H9 (cell line): Measurements from ENCODE around the gene SLC2A2. TPM values are rescaled to one million over a fixed set of nuclear protein-coding genes. Genes with fewer than 3 reads are reported as not detected.

Source experiments
- DNase-seq: peaks from one replicate; pipeline ENCODE4 v3.0.0-alpha.2; 2017
- H2AFZ ChIP-seq: one replicate; pipeline ENCODE4 v1.6.1; 2013; ENCODE audit warnings: mild to moderate bottlenecking, low read length, control low read depth, moderate library complexity
- H2AK5ac ChIP-seq: 2 replicates; pipeline ENCODE4 v1.6.1; 2013; ENCODE audit warnings: low read length, control low read depth, mixed read lengths; ENCODE audit not compliant: insufficient read length
- H2BK120ac ChIP-seq: one replicate; pipeline ENCODE4 v1.6.1; 2013; ENCODE audit warnings: low read depth, mild to moderate bottlenecking, low read length, control low read depth, inconsistent platforms; ENCODE audit not compliant: poor library complexity, severe bottlenecking
- H2BK12ac ChIP-seq: 2 replicates; pipeline ENCODE4 v1.6.1; 2013; ENCODE audit warnings: low read length, control low read depth, mixed read lengths, low read depth; ENCODE audit not compliant: insufficient read length
- H2BK15ac ChIP-seq: 2 replicates; pipeline ENCODE4 v1.6.1; 2013; ENCODE audit warnings: low read depth, low read length, control low read depth
- H2BK20ac ChIP-seq: one replicate; pipeline ENCODE4 v1.6.1; 2013; ENCODE audit warnings: low read depth, mild to moderate bottlenecking, low read length, control low read depth, inconsistent platforms; ENCODE audit not compliant: poor library complexity, severe bottlenecking
- H2BK5ac ChIP-seq: 2 replicates; pipeline ENCODE4 v1.6.1; 2013; ENCODE audit warnings: low read length, control low read depth, mixed read lengths; ENCODE audit not compliant: insufficient read length
- H3K14ac ChIP-seq: 2 replicates; pipeline ENCODE4 v1.6.1; 2013; ENCODE audit warnings: low read length, control low read depth; ENCODE audit not compliant: insufficient read depth
- H3K18ac ChIP-seq: 2 replicates; pipeline ENCODE4 v1.6.1; 2013; ENCODE audit warnings: low read depth, mild to moderate bottlenecking, mixed read lengths, low read length, control low read depth; ENCODE audit not compliant: insufficient read length
- H3K23ac ChIP-seq: 2 replicates; pipeline ENCODE4 v1.6.1; 2013; ENCODE audit warnings: low read length, control low read depth, mixed read lengths, low read depth; ENCODE audit not compliant: insufficient read length
- H3K23me2 ChIP-seq: 2 replicates; pipeline ENCODE4 v1.6.1; 2013; ENCODE audit warnings: low read depth, mild to moderate bottlenecking, mixed read lengths, low read length, control low read depth; ENCODE audit not compliant: insufficient read length, poor library complexity, severe bottlenecking
- H3K27ac ChIP-seq: 2 replicates; pipeline ENCODE4 v1.5.1; 2013; ENCODE audit warnings: low read length, control low read depth, mixed read lengths, low read depth; ENCODE audit not compliant: insufficient read length
- H3K27me3 ChIP-seq: 2 replicates; pipeline ENCODE4 v1.6.1; 2013; ENCODE audit warnings: low read length, control low read depth, inconsistent platforms; ENCODE audit not compliant: insufficient read depth
- H3K4ac ChIP-seq: 2 replicates; pipeline ENCODE4 v1.6.1; 2013; ENCODE audit warnings: low read depth, mild to moderate bottlenecking, control low read depth, inconsistent platforms, low read length, moderate library complexity
- H3K4me1 ChIP-seq: 2 replicates; pipeline ENCODE4 v1.6.1; 2013; ENCODE audit warnings: low read length, control low read depth, inconsistent platforms; ENCODE audit not compliant: insufficient read depth
- H3K4me2 ChIP-seq: 2 replicates; pipeline ENCODE4 v1.6.1; 2013; ENCODE audit warnings: low read length, control low read depth, mixed read lengths; ENCODE audit not compliant: insufficient read length, insufficient read depth
- H3K56ac ChIP-seq: 2 replicates; pipeline ENCODE4 v1.6.1; 2013; ENCODE audit warnings: low read depth, mild to moderate bottlenecking, mixed read lengths, low read length, control low read depth; ENCODE audit not compliant: insufficient read length
- H3K79me1 ChIP-seq: 2 replicates; pipeline ENCODE4 v1.6.1; 2013; ENCODE audit warnings: low read depth, mild to moderate bottlenecking, moderate library complexity, low read length, control low read depth, inconsistent platforms; ENCODE audit not compliant: insufficient read depth, poor library complexity, severe bottlenecking
- H3K79me2 ChIP-seq: 2 replicates; pipeline ENCODE4 v1.6.1; 2013; ENCODE audit warnings: low read length, control low read depth, inconsistent platforms; ENCODE audit not compliant: insufficient read depth
- H3K9ac ChIP-seq: 2 replicates; pipeline ENCODE4 v1.6.1; 2013; ENCODE audit warnings: low read length, control low read depth, mixed read lengths; ENCODE audit not compliant: insufficient read length; ENCODE audit errors: extremely low read depth
- H3K9me3 ChIP-seq: one replicate; pipeline ENCODE4 v1.6.1; 2013; ENCODE audit warnings: low read depth, low read length, inconsistent platforms; ENCODE audit not compliant: control insufficient read depth
- H3T11ph ChIP-seq: one replicate; pipeline ENCODE4 v1.6.1; 2013; ENCODE audit warnings: mild to moderate bottlenecking, low read length, control low read depth, inconsistent platforms
- H4K20me1 ChIP-seq: one replicate; pipeline ENCODE4 v1.6.1; 2013; ENCODE audit not compliant: control insufficient read depth, insufficient read length, insufficient read depth
- H4K5ac ChIP-seq: 2 replicates; pipeline ENCODE4 v1.6.1; 2013; ENCODE audit warnings: low read depth, mild to moderate bottlenecking, mixed read lengths, low read length, control low read depth; ENCODE audit not compliant: insufficient read length
- H4K8ac ChIP-seq: replicated peaks from 2 replicates; pipeline ENCODE4 v1.6.1; 2013; ENCODE audit warnings: low read length, control low read depth, mixed read lengths, low read depth; ENCODE audit not compliant: insufficient read length
- H4K91ac ChIP-seq: 2 replicates; pipeline ENCODE4 v1.6.1; 2013; ENCODE audit warnings: low read depth, mild to moderate bottlenecking, moderate library complexity, mixed read lengths, low read length, control low read depth; ENCODE audit not compliant: insufficient read length
- H3K27ac Mint-ChIP-seq, 3 experiments: 2 replicates in 2 of 3; 3 replicates in 1 of 3; pipeline ENCODE4 v1.8.0; 2020 to 2021; ENCODE audit warnings: mixed read lengths in 3 of 3, mild to moderate bottlenecking in 1 of 3, moderate library complexity in 1 of 3
- H3K27me3 Mint-ChIP-seq: 2 replicates; pipeline ENCODE4 v1.8.0; 2021; ENCODE audit warnings: low read depth, mild to moderate bottlenecking, moderate library complexity, mixed read lengths
- H3K36me3 Mint-ChIP-seq, 3 experiments: 2 replicates in 2 of 3; 3 replicates in 1 of 3; pipeline ENCODE4 v1.8.0; 2020 to 2021; ENCODE audit warnings: low read depth in 3 of 3, mixed read lengths in 3 of 3; ENCODE audit not compliant: insufficient read depth in 1 of 3
- H3K4me1 Mint-ChIP-seq, 2 experiments: 2 replicates each; pipeline ENCODE4 v1.8.0; 2020; ENCODE audit warnings: mixed read lengths in 2 of 2
- H3K4me3 Mint-ChIP-seq, 2 experiments: 2 replicates in 1 of 2; 3 replicates in 1 of 2; pipeline ENCODE4 v1.8.0; 2020 to 2021; ENCODE audit warnings: mild to moderate bottlenecking in 2 of 2, mixed read lengths in 2 of 2, moderate library complexity in 1 of 2
- H3K9me3 Mint-ChIP-seq, 2 experiments: 2 replicates in 1 of 2; 3 replicates in 1 of 2; pipeline ENCODE4 v1.8.0; 2020; ENCODE audit warnings: mild to moderate bottlenecking in 2 of 2, mixed read lengths in 2 of 2, moderate library complexity in 1 of 2
- WGBS: extraction: QIAGEN DNeasy Blood & Tissue Kit; methylation state at CpG from one replicate; pipeline ENCODE4 v1.1.7; 2013; ENCODE audit warnings: missing lambda C conversion rate, low lambda C conversion rate, mixed read lengths; ENCODE audit not compliant: insufficient read length; ENCODE audit errors: extremely low coverage; 5-methylcytosine and 5-hydroxymethylcytosine counted together
- total RNA-seq: library from RNA; stranded (reverse); gene quantifications from 2 replicates; pipeline ENCODE4 v1.2.1, GENCODE V29; 2021
- TF ChIP-seq, protein P1 (sequence below): fragments of 200-600 bp; sonication (generic); conservative IDR thresholded peaks from 3 replicates; pipeline ENCODE4 v1.8.0; 2021; ENCODE audit warnings: antibody characterized with exemption, mild to moderate bottlenecking

Gene SLC2A2
- total RNA-seq, 1 experiment from 2014 or later: not detected

DNA sequence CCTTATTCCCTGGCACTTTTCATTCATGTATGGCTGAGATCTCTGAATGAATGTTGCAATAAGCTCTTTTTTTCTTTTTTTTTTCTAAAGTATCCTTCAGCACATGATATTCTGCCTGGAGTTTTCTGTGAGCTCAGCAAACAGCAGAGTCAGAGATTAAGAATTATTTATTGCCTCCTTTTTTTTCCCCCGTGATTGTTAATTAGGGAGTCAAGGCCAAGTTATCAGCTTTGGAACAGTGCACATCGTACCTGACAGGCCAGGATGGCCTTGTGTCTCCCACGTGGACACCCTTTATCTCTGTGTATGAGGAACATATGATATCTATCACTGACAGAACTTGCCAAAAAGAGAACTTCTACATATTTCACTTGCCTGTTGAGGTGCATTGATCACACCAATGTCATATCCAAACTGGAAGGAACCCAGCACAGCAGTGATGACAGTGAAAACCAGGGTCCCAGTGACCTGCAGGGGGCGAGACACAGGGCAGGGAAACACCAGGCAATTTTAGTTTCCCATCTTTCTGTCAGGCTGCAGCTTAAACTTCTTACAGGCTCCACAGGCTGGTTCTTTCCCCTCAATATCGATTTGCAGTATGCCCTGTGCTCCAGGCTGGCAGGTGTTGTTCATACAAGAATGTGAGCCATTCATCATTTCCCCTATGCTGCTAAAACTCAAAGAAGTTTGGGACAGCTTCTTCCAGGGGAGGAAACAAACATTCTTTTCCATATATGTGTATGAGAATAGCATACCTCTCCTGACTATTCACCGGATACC, 8.2 kb downstream of the SLC2A2 start:
- WGBS: no CpG with 5 or more reads among the region's 6 CpGs
- no peaks in the 10 kb centered on the region for H3K9me3 Mint-ChIP-seq
- Histone ChIP-seq H3K56ac (no peak overlapping the region), H2BK15ac (no peak overlapping the region), H3K18ac (no peak overlapping the region), H2BK5ac (no peak overlapping the region), H3K79me1 (no peaks in the 10 kb centered on the region), H3K4me1 (no peaks in the 10 kb centered on the region), H3K4me2 (no peak overlapping the region), H3K27me3 (no peaks in the 10 kb centered on the region), H3K9ac (no peak overlapping the region), H3K79me2 (no peaks in the 10 kb centered on the region), H3T11ph (no peak overlapping the region), H3K23ac (no peak overlapping the region), H2BK20ac (no peak overlapping the region), H2AK5ac (no peak overlapping the region), H2BK120ac (no peak overlapping the region), H4K20me1 (no peaks in the 10 kb centered on the region), H3K23me2 (no peaks in the 10 kb centered on the region), H3K14ac (no peak overlapping the region), H2AFZ (no peak overlapping the region), H3K27ac (no peak overlapping the region), H4K5ac (no peak overlapping the region), H4K91ac (no peak overlapping the region), H4K8ac (no peak overlapping the region), H3K4ac (no peak overlapping the region), H3K9me3 (no peaks in the 10 kb centered on the region), H2BK12ac (no peak overlapping the region)
- no peaks in the 10 kb centered on the region for H3K27me3 Mint-ChIP-seq
- H3K4me3 Mint-ChIP-seq: no peak overlapping the region
- peak; percentile 47 for DNase-seq
- H3K27ac Mint-ChIP-seq: no peak overlapping the region; a peak in 1 of 7 replicates
- H3K36me3 Mint-ChIP-seq: no peaks in the 10 kb centered on the region
- H3K4me1 Mint-ChIP-seq: no peaks in the 10 kb centered on the region
- TF ChIP-seq, protein P1, sequence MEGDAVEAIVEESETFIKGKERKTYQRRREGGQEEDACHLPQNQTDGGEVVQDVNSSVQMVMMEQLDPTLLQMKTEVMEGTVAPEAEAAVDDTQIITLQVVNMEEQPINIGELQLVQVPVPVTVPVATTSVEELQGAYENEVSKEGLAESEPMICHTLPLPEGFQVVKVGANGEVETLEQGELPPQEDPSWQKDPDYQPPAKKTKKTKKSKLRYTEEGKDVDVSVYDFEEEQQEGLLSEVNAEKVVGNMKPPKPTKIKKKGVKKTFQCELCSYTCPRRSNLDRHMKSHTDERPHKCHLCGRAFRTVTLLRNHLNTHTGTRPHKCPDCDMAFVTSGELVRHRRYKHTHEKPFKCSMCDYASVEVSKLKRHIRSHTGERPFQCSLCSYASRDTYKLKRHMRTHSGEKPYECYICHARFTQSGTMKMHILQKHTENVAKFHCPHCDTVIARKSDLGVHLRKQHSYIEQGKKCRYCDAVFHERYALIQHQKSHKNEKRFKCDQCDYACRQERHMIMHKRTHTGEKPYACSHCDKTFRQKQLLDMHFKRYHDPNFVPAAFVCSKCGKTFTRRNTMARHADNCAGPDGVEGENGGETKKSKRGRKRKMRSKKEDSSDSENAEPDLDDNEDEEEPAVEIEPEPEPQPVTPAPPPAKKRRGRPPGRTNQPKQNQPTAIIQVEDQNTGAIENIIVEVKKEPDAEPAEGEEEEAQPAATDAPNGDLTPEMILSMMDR: peak; percentile 70
